ENCODE results near the gene ADAT3. TPM values are rescaled to one million over a fixed set of nuclear protein-coding genes. Genes with fewer than 3 reads are reported as not detected.

The ADAT3 gene
- total and polyA plus RNA-seq, 4 donors = 1.3 to 3.3 (median 2.1) TPM

DNA sequence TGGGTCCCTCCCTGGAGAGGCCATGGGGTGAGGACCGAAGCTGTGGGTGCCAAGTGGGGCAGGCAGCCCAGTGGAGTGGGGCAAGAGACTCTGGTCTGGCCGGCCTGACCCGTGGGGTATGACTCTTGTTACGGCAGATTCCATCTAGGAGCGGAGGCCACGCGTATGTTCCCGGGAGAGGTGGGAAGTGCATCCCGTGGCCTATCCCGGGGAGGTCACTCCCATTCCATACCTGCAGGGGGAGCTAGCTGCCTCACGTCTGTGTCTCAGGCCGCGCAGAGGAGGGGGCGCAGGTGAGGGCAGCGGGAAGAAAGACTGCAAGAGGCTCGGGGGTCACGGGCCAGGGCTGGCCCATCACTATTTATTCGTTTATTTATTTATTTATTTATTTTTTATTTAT is 40.7 kb downstream of the ADAT3 start:
- peak; percentile 61 for DNase-seq (ENCODE audit: low spot score)
- Histone ChIP-seq H3K27me3 (ENCODE audit: control insufficient read depth in 4 of 4, insufficient read depth in 4 of 4, low read length in 3 of 4) (no peaks in the 10 kb centered on the region), H3K9ac (ENCODE audit: low read depth in 1 of 2, low read length in 2 of 2) (no peak overlapping the region), H3K4me3 (ENCODE audit: low read depth in 1 of 3, low read length in 3 of 3) (no peak overlapping the region), H3K9me3 (ENCODE audit: control insufficient read depth in 4 of 4, low read length in 3 of 4) (no peaks in the 10 kb centered on the region), H3K36me3 (ENCODE audit: control insufficient read depth in 4 of 4, insufficient read depth in 3 of 4, low read depth in 1 of 4, low read length in 3 of 4) (peaks cover 0 to 2% (median 0%) of the 10 kb centered on the region in 4 donors), H3K4me1 (ENCODE audit: control insufficient read depth in 4 of 4, insufficient read depth in 4 of 4, low read length in 3 of 4) (peaks cover 6 to 21% (median 14%) of the 10 kb centered on the region in 4 donors), H3K27ac (ENCODE audit: low read depth in 1 of 2, low read length in 2 of 2) (no peak overlapping the region)
- TF ChIP-seq FOXA2 (IDR thresholded peaks at IDR 0.05) (no peak), HNF4G (IDR thresholded peaks at IDR 0.05) (no peak), NR2F2 (IDR thresholded peaks at IDR 0.05) (no peak), YY1 (IDR thresholded peaks at IDR 0.05) (no peak)
- TF ChIP-seq, protein P1, sequence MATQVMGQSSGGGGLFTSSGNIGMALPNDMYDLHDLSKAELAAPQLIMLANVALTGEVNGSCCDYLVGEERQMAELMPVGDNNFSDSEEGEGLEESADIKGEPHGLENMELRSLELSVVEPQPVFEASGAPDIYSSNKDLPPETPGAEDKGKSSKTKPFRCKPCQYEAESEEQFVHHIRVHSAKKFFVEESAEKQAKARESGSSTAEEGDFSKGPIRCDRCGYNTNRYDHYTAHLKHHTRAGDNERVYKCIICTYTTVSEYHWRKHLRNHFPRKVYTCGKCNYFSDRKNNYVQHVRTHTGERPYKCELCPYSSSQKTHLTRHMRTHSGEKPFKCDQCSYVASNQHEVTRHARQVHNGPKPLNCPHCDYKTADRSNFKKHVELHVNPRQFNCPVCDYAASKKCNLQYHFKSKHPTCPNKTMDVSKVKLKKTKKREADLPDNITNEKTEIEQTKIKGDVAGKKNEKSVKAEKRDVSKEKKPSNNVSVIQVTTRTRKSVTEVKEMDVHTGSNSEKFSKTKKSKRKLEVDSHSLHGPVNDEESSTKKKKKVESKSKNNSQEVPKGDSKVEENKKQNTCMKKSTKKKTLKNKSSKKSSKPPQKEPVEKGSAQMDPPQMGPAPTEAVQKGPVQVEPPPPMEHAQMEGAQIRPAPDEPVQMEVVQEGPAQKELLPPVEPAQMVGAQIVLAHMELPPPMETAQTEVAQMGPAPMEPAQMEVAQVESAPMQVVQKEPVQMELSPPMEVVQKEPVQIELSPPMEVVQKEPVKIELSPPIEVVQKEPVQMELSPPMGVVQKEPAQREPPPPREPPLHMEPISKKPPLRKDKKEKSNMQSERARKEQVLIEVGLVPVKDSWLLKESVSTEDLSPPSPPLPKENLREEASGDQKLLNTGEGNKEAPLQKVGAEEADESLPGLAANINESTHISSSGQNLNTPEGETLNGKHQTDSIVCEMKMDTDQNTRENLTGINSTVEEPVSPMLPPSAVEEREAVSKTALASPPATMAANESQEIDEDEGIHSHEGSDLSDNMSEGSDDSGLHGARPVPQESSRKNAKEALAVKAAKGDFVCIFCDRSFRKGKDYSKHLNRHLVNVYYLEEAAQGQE (IDR thresholded peaks at IDR 0.05) = no peak
- TF ChIP-seq, protein P2, sequence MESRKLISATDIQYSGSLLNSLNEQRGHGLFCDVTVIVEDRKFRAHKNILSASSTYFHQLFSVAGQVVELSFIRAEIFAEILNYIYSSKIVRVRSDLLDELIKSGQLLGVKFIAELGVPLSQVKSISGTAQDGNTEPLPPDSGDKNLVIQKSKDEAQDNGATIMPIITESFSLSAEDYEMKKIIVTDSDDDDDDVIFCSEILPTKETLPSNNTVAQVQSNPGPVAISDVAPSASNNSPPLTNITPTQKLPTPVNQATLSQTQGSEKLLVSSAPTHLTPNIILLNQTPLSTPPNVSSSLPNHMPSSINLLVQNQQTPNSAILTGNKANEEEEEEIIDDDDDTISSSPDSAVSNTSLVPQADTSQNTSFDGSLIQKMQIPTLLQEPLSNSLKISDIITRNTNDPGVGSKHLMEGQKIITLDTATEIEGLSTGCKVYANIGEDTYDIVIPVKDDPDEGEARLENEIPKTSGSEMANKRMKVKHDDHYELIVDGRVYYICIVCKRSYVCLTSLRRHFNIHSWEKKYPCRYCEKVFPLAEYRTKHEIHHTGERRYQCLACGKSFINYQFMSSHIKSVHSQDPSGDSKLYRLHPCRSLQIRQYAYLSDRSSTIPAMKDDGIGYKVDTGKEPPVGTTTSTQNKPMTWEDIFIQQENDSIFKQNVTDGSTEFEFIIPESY (IDR thresholded peaks at IDR 0.05) = no peak
- TF ChIP-seq, protein P3, sequence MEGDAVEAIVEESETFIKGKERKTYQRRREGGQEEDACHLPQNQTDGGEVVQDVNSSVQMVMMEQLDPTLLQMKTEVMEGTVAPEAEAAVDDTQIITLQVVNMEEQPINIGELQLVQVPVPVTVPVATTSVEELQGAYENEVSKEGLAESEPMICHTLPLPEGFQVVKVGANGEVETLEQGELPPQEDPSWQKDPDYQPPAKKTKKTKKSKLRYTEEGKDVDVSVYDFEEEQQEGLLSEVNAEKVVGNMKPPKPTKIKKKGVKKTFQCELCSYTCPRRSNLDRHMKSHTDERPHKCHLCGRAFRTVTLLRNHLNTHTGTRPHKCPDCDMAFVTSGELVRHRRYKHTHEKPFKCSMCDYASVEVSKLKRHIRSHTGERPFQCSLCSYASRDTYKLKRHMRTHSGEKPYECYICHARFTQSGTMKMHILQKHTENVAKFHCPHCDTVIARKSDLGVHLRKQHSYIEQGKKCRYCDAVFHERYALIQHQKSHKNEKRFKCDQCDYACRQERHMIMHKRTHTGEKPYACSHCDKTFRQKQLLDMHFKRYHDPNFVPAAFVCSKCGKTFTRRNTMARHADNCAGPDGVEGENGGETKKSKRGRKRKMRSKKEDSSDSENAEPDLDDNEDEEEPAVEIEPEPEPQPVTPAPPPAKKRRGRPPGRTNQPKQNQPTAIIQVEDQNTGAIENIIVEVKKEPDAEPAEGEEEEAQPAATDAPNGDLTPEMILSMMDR (IDR thresholded peaks at IDR 0.05; ENCODE audit: low read depth, low read length, missing input control) = peak; percentile 39
- 73% methylated on average over 18 of the region's 18 CpGs for WGBS

DNA sequence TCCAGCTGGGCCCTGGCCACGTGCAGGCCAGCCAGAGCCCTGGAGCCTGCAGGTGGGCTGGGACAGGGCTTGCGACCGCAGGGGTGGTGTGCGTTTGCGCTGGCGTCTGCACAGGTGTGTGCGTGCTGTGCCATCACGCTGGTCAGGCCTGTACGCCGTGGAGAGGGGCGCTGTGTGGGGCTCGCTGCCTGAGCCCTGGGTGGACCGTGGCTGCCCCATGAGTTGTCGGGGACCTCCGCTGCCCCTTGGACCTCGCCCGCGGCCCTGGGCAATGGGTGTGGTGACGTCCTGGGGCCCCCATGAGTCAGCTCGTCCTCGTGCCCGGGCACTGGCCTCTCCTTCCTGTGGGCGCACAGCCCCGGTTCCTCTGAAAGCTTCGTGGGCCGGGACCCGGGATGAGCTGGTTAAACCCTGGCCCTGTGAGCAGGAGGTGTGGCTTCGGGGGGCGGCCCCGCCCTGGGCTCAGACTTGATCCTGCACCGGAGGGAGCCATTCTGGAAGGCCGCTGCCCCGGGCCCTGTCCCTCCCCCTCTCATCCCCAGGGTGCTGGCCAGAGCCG is 42.5 kb downstream of the ADAT3 start:
- DNase-seq (ENCODE audit: low spot score) = no peak
- Histone ChIP-seq H3K27me3 (ENCODE audit: control insufficient read depth in 4 of 4, insufficient read depth in 4 of 4, low read length in 3 of 4) (no peaks in the 10 kb centered on the region), H3K27ac (ENCODE audit: low read depth in 1 of 2, low read length in 2 of 2) (no peak overlapping the region), H3K36me3 (ENCODE audit: control insufficient read depth in 4 of 4, insufficient read depth in 3 of 4, low read depth in 1 of 4, low read length in 3 of 4) (peaks cover 0 to 3% (median 2%) of the 10 kb centered on the region in 4 donors), H3K4me3 (ENCODE audit: low read depth in 1 of 3, low read length in 3 of 3) (no peak overlapping the region), H3K9ac (ENCODE audit: low read depth in 1 of 2, low read length in 2 of 2) (no peak overlapping the region), H3K4me1 (ENCODE audit: control insufficient read depth in 4 of 4, insufficient read depth in 4 of 4, low read length in 3 of 4) (peaks cover 4 to 16% (median 10%) of the 10 kb centered on the region in 4 donors), H3K9me3 (ENCODE audit: control insufficient read depth in 4 of 4, low read length in 3 of 4) (no peaks in the 10 kb centered on the region)
- 87% methylated on average over 34 of the region's 34 CpGs for WGBS
- TF ChIP-seq, protein P4, sequence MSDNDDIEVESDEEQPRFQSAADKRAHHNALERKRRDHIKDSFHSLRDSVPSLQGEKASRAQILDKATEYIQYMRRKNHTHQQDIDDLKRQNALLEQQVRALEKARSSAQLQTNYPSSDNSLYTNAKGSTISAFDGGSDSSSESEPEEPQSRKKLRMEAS (IDR thresholded peaks at IDR 0.05) = no peak
- TF ChIP-seq TAF1 (conservative IDR thresholded peaks at IDR 0.05) (no peak), HNF4A (conservative IDR thresholded peaks at IDR 0.05) (no peak), SP1 (IDR thresholded peaks at IDR 0.05) (no peak), EGR1 (IDR thresholded peaks at IDR 0.05; ENCODE audit: low read depth in 2 of 2) (no peak), FOXA2 (IDR thresholded peaks at IDR 0.05) (no peak), FOXA1 (IDR thresholded peaks at IDR 0.05) (no peak), HNF4G (IDR thresholded peaks at IDR 0.05) (no peak), GABPA (IDR thresholded peaks at IDR 0.05 in 1 of 2, conservative IDR thresholded peaks at IDR 0.05 in 1 of 2) (no peak), YY1 (IDR thresholded peaks at IDR 0.05) (no peak), RXRA (IDR thresholded peaks at IDR 0.05) (no peak), RAD21 (IDR thresholded peaks at IDR 0.05) (no peak)
- TF ChIP-seq, protein P3 (IDR thresholded peaks at IDR 0.05; ENCODE audit: low read depth, low read length, missing input control) = no peak
- TF ChIP-seq, protein P5, sequence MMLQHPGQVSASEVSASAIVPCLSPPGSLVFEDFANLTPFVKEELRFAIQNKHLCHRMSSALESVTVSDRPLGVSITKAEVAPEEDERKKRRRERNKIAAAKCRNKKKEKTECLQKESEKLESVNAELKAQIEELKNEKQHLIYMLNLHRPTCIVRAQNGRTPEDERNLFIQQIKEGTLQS (IDR thresholded peaks at IDR 0.05) = no peak
- TF ChIP-seq, protein P1 (IDR thresholded peaks at IDR 0.05) = no peak
